ENCODE data around the gene IL27RA.

DNA sequence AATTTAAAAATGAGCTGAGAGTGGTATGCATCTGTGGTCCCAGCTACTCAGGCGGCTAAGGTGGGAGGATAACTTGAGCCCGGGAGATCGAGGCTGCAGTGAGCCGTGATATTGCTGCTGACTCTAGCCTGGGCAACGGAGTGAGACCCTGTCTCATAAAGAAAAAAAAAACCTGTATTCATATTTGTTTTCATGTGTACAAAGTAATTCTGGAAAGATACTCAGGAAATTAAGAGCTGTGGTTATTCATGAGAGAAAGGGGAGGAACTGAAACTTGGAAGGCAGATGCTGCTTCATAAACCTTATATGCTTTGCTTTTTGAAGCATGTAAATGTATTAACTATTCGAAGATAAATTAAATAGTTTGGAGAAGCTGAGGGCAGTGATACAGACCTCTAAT lies 12.5 kb upstream of the IL27RA start:
- TF ChIP-seq POLR2A (IDR thresholded peaks at IDR 0.05) (no peak), CTCF (IDR thresholded peaks at IDR 0.05) (no peak)

Measured in Peyer's patch (tissue), 4 donors.